GM10266 (cell line): ENCODE data around the gene FOXD2.

ENCODE experiments used
- DNase-seq: peaks from one replicate; pipeline ENCODE4 v3.0.0; 2012; ENCODE audit errors: extremely low spot score
- CTCF ChIP-seq: IDR thresholded peaks from 2 replicates; pipeline ENCODE4 v1.5.1; 2012; ENCODE audit warnings: mild to moderate bottlenecking, low read depth; ENCODE audit not compliant: control insufficient read depth, insufficient read depth; ENCODE audit errors: missing control alignments

The FOXD2 gene

GRCh38 chr1:47417170-47418044, 20.4 kb upstream of the FOXD2 start:
- DNase-seq, result no peak

GRCh38 chr1:47418122-47418521, 19.7 kb upstream of the FOXD2 start:
- TF ChIP-seq CTCF, result no peak
- DNase-seq, result no peak

More at GRCh38 chr1:47417170-47418044, 20.4 kb upstream of the FOXD2 start:
- no peak for TF ChIP-seq CTCF

GRCh38 chr1:47418681-47419325, 19.0 kb upstream of the FOXD2 start:
- TF ChIP-seq CTCF, result no peak
- no peak for DNase-seq

GRCh38 chr1:47420547-47420946, 17.3 kb upstream of the FOXD2 start:
- DNase-seq, result no peak
- TF ChIP-seq CTCF, result no peak

GRCh38 chr1:47423872-47424271, 14.0 kb upstream of the FOXD2 start:
- no peak for TF ChIP-seq CTCF
- no peak for DNase-seq

GRCh38 chr1:47424336-47424982, 13.4 kb upstream of the FOXD2 start:
- no peak for DNase-seq
- TF ChIP-seq CTCF, result peak; percentile 64

- TF ChIP-seq CTCF, result no peak
- DNase-seq, result no peak
Observed at GRCh38 chr1:47431534-47431933, 6.3 kb upstream of the FOXD2 start.
